ENCODE results near the gene ABCF2. TPM values are rescaled to one million over a fixed set of nuclear protein-coding genes. Genes with fewer than 3 reads are reported as not detected.

ABCF2 gene
- polyA plus RNA-seq, 6 donors from 2014 or later, result 23.0 to 32.6 (median 25.4) TPM

DNA sequence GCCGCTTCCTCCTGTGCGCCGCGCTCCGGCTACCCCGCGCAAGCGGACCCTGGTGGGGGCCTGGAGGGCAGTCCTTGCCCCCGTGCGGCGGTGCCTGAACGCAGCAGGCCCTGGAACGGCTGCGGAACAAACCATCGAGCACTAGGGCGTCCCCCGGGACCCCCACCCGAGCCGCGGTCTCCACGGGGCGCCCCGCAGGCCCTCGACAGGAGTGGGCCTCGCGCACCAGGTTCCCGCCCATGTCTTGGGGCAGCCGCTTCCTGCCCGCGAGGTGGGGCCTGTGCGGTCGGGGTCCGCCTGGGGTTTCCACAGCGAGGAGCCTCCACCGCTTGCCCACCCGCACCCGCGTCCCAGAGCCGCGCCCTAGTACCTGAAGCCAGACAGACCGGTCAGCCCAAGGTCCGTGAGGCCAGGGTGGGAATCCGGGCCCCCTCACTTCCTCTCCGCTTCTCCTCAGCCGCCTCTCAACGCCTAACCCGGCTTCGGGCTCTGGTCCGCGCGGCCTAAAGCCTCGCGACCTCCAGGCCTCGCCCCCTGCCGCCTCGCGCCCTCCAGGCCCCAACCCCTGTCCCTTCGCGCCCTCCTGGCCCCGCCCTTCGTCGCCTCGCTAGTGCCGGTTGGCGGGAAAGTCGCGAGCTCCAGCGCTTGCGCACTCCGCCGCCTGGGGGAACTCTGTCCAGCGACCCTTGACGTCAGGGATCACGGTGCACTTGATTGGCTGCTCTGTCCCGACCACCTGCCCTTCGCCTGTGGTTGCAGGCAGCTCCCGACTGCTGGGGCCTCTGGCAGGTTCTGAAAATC lies 52.6 kb downstream of the ABCF2 start:
- H3K4me1 Mint-ChIP-seq, result peaks cover 8 to 15% (median 14%) of the 10 kb centered on the region in 3 donors
- peaks cover 40 to 83% (median 77%) of the 10 kb centered on the region in 3 donors for H3K27me3 Mint-ChIP-seq
- H3K27ac Mint-ChIP-seq, result no peak overlapping the region
- ATAC-seq (ENCODE audit: low read depth in 2 of 2) (peak; percentile 52 to 64), DNase-seq (peak; percentile 22)
- no peaks in the 10 kb centered on the region for H3K36me3 Mint-ChIP-seq
- no peak overlapping the region for H3K4me3 Mint-ChIP-seq
- peaks cover 0 to 9% (median 2%) of the 10 kb centered on the region in 7 donors for H3K9me3 Mint-ChIP-seq

DNA sequence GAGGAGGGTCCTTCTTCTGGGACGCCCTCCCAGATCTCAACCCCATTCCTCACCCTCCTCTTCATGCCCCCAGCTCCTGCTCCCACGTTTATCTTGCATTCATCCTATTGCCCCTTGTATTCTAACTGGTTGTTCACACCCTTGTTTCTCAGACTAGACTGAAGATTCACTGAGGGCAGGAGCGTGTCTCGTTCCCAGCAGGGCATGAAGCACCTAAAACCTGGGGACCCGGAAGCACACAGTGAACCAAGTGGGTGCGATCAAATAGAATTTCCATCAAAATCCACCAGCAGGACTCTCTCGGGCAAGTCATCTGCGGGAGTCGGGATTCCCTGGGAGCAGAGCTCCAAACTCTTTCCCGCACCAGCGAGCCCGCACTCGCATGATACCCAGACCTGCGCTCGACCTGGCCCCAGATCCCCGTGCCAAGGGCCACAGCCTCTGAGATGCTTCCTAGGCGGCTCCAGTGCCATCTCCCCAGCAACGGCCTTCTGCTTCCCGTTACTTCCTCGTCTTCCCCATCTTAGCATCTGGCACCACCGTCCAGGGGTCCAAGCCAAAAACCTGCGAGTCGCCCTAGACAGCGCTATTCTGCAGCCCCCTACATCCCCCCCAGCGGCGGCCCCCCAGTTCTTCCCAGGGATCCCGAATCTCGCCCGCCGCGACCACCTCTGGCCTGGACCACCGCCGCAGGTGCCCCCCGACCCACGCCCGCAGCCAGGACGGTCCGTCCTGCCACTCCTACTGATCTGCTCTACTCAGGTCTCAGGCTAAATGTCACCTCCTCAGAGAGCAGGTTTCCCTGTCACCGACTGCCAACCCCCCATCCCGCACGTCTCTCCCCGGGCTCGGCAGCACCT lies 53.4 kb downstream of the ABCF2 start:
- no peak overlapping the region for H3K27ac Mint-ChIP-seq

DNA sequence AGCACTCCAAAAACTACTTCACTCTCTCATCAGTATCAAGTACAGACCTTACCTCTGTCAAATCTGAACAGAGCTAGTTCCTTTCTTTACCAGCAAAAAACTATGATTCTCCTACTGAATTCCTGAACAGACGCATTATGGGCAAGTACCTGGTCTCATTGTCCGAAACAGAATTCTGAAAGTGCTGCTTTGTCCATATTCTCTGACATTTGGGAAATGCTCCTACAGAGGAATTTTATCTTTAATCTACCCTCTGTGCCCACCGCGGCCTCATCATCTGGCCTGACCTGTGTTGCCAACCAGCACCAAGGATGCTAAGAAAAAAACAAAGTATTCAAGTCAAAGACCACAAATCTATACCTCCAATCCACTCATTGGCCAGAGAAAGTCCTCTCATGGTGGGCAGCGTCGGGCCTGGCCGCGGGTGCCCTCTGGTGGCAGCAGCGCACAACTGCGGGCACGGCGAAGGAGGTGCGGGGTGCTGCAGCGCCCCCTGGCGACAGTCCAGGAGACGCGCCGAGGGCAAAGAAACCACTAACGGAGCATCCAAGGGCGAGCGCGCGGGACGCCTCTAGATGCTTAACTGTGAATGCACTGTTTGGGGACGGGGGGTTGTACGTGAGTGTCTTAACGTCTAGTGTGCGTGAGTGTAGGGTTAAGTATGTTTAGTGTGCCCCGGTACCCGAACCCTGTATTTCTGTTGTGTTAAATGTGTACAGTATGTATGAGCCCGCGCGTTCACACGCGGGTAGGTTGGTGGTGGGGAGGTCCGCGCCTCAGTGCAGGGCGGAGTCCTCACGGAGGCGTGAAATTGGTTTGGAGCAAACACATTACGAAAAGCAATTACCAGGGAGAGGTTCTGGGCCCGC lies 54.5 kb downstream of the ABCF2 start:
- DNase-seq (peak; percentile 67), ATAC-seq (ENCODE audit: low read depth in 2 of 2) (peak; percentile 51 to 62)
- peak overlapping the region in 4 of 8 donors; percentile 5 to 60 (median 27) for H3K4me3 Mint-ChIP-seq
- H3K4me1 Mint-ChIP-seq, result peaks cover 16 to 22% (median 16%) of the 10 kb centered on the region in 3 donors
- H3K27ac Mint-ChIP-seq, result peak overlapping the region in 2 of 6 donors; percentile 36 to 58
- no peaks in the 10 kb centered on the region for H3K36me3 Mint-ChIP-seq
- H3K27me3 Mint-ChIP-seq, result peaks cover 50 to 83% (median 74%) of the 10 kb centered on the region in 3 donors
- peaks cover 0 to 9% (median 2%) of the 10 kb centered on the region in 7 donors for H3K9me3 Mint-ChIP-seq

More for the DNA sequence above, 53.4 kb downstream of the ABCF2 start:
- peaks cover 49 to 86% (median 78%) of the 10 kb centered on the region in 3 donors for H3K27me3 Mint-ChIP-seq
- H3K4me3 Mint-ChIP-seq, result peak overlapping the region in 1 of 8 donors; percentile 30
- no peak for ATAC-seq (ENCODE audit: low read depth in 2 of 2)
- H3K4me1 Mint-ChIP-seq, result peaks cover 10 to 17% (median 14%) of the 10 kb centered on the region in 3 donors
- no peaks in the 10 kb centered on the region for H3K36me3 Mint-ChIP-seq
- no peak for DNase-seq
- H3K9me3 Mint-ChIP-seq, result peaks cover 0 to 9% (median 2%) of the 10 kb centered on the region in 7 donors

DNA sequence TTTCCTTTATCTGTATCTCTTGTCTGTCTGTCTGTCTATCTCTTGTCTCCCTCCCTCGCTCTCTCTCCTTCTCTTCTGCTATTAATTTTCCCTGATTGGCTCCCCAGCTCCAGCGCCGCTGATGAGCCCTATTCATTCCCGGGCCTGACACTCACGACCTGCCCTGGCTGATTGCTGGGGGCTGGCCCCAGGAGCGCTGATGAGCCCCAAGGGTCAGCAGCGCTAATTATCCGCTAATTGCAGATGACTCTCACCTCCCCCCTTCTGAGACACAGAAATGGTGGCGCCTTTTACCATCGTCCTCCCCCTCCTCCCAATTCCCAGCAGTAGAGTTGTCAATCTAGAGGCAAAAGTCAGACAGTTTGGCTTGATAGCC lies 58.2 kb downstream of the ABCF2 start:
- no peaks in the 10 kb centered on the region for H3K36me3 Mint-ChIP-seq
- DNase-seq, result no peak
- H3K4me3 Mint-ChIP-seq, result peak overlapping the region in 7 of 8 donors; percentile 33 to 84 (median 78)
- H3K9me3 Mint-ChIP-seq, result peaks cover 0 to 9% (median 0%) of the 10 kb centered on the region in 7 donors
- no peak for ATAC-seq (ENCODE audit: low read depth in 2 of 2)
- peaks cover 41 to 56% (median 53%) of the 10 kb centered on the region in 3 donors for H3K27me3 Mint-ChIP-seq
- H3K27ac Mint-ChIP-seq, result peak overlapping the region in 1 of 6 donors; percentile 36
- H3K4me1 Mint-ChIP-seq, result peaks cover 19 to 22% (median 20%) of the 10 kb centered on the region in 3 donors

DNA sequence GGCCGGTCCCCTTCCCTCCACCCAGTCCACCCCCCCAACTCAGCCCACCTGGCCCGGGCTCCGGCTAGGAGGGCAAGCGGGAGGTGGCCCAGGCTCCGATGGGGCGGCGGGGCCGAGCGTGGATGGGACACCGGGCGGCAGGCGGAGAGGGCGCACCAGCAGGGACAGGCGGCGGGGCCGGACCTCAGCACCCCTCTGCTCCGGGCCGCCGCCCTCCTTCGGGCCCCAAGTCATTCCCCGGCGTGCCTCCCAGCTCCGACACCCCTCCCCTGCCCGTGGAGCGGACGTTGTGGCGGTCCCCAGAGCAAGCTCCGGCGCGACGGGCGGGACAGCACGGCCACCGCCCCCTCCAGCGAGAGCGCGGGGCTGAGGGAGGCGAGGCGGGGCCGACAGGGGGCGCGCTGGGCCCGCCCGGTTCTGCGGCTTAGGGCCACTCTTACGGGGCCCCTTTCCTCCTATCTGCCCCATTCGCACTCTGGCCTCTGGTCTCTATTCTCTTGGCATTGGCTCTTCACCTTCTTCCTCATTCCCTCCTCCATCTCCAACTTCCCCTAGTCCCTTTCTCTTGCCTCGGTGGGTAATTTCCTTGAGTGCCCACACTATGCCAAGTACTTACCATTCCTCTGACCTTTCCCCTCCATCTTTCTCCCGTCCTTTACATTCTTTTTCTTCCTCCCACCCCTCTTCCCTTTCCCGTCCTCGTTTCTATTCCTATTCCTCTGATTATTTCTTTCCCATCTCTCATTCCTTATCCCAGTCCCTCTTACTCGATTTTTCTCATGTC lies 58.8 kb downstream of the ABCF2 start:
- DNase-seq (peak; percentile 56), ATAC-seq (ENCODE audit: low read depth in 2 of 2) (peak; percentile 76 to 78)
- H3K4me3 Mint-ChIP-seq, result peak overlapping the region; percentile 33 to 84 (median 74)
- H3K36me3 Mint-ChIP-seq, result no peaks in the 10 kb centered on the region
- peaks cover 0 to 9% (median 0%) of the 10 kb centered on the region in 7 donors for H3K9me3 Mint-ChIP-seq
- peak overlapping the region in 2 of 6 donors; percentile 36 to 47 for H3K27ac Mint-ChIP-seq
- peaks cover 41 to 50% (median 48%) of the 10 kb centered on the region in 3 donors for H3K27me3 Mint-ChIP-seq
- H3K4me1 Mint-ChIP-seq, result peaks cover 15 to 20% (median 19%) of the 10 kb centered on the region in 3 donors

DNA sequence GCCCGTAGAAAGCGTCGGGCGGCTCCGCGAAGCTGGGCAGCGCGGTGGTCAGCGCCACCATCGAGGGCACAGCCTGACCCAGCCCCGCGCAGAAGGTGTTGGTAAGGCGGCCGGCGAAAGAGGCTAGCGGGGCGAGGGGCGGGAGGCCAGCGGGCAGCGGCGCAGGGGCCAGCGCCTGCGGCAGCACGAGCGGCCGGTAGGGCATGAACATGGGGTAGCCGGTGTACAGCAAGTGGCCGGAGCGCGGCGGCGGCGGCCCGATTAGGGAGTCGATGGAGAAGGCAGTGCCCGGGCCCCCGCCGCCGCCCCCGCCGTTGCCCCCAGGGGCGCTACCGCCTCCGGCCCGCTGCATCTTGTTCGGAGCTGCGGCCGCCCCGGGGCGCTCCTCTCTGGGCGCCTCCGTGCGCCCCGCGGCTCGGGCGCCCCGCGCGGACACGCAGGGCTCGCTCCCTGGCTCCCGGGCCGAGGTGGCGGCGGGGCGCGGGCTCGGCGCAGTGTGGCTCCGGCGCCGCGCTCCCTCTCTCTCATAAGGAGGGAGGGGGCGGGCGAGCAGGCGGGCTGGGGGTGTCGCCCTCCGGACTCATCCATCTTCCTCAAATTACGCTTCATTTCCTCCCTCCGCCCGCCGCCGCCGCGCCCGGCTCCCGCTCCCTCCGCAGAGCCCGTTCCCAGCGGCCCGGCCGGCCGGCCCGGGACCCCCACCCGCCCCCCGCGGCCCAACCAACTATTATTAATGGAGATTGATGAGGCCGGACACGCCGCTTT lies 59.6 kb downstream of the ABCF2 start, which contains the start of gene GBX1:
Gene GBX1, minus strand, starts transcription at position 498 of the 765 bp plus-strand sequence. Its CDS starts 146 bp downstream, at position 352.
- DNase-seq (no peak), ATAC-seq (ENCODE audit: low read depth in 2 of 2) (peak; percentile 56 to 58)
- H3K4me3 Mint-ChIP-seq, result peak within 1 kb of the TSS; percentile 67 to 84 (median 80)
- H3K27ac Mint-ChIP-seq, result peak within 1 kb of the TSS in 2 of 6 donors; percentile 36 to 47
- H3K27me3 Mint-ChIP-seq, result peaks cover 36 to 42% (median 39%) of the 10 kb centered on the region in 3 donors
- H3K9me3 Mint-ChIP-seq, result peaks cover 0 to 4% (median 0%) of the 10 kb centered on the region in 7 donors
- H3K4me1 Mint-ChIP-seq, result peaks cover 9 to 15% (median 13%) of the 10 kb centered on the region in 3 donors
- no peaks in the 10 kb centered on the region for H3K36me3 Mint-ChIP-seq

DNA sequence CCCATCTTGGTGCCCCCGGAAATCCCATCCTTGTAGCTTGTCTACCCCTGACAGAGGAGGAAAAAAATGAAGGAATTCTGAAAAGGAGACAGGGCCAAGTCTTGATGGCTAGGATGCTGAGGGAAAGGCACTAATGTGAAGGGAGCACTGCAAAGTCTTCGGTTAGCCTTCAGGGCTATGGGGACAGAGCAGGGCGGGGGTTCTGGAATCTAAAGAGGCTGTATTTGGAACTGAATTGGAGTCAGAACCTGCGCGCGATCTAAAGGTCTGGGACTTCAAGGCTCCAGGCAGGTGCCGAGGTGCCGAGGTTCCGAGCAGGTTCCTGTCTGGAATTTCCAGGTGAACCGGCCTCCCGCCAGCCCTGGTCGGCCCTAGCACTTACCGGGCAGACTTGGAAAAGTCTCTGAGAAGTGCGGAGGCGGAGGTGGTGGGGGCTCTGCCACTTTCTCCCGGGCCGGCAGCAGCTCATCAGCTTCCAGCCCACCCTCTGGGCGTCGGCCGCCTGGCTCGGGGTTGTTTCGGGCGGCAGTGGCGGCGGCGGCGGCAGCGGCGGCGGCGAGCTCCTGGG lies 60.3 kb downstream of the ABCF2 start:
- no peak for ATAC-seq (ENCODE audit: low read depth in 2 of 2)
- DNase-seq, result no peak
- Mint-ChIP-seq H3K9me3 (no peaks in the 10 kb centered on the region), H3K4me1 (peaks cover 8 to 12% (median 11%) of the 10 kb centered on the region in 3 donors), H3K36me3 (no peaks in the 10 kb centered on the region), H3K27me3 (peaks cover 31 to 38% (median 35%) of the 10 kb centered on the region in 3 donors), H3K4me3 (peak overlapping the region; percentile 40 to 83 (median 72)), H3K27ac (no peak overlapping the region)

Other genes starting within 250 kb of the ABCF2 start
- under 1 TPM in 3 of 6 donors, not detected in 3; 0.17 to 0.29 (median 0.29) TPM for gene KCNH2, start 248.9 kb downstream of the ABCF2 start, polyA plus RNA-seq (ENCODE audit: low read depth in 6 of 6)
- 1 to 10 TPM in 4 of 6 donors, under 1 TPM in 2; 0.29 to 2.8 (median 1.3) TPM for gene NOS3, start 236.2 kb downstream of the ABCF2 start, polyA plus RNA-seq (ENCODE audit: low read depth in 6 of 6)
- gene ATG9B, start 202.7 kb downstream of the ABCF2 start, polyA plus RNA-seq (ENCODE audit: low read depth in 6 of 6), result 10 to 100 TPM in 2 of 6 donors, 1 to 10 TPM in 4; 7.6 to 14.3 (median 9.6) TPM
- gene ABCB8, start 198.8 kb downstream of the ABCF2 start, polyA plus RNA-seq (ENCODE audit: low read depth in 6 of 6), result 10 to 100 TPM; 18.4 to 32.4 (median 23.4) TPM
- gene ASIC3, start 178.7 kb downstream of the ABCF2 start, polyA plus RNA-seq (ENCODE audit: low read depth in 6 of 6), result not detected
- gene CDK5, start 169.3 kb downstream of the ABCF2 start, polyA plus RNA-seq (ENCODE audit: low read depth in 6 of 6), result 10 to 100 TPM in 3 of 6 donors, 1 to 10 TPM in 3; 7.3 to 10.5 (median 9.6) TPM
- gene SLC4A2, start 167.6 kb downstream of the ABCF2 start, polyA plus RNA-seq (ENCODE audit: low read depth in 6 of 6), result 10 to 100 TPM in 3 of 6 donors, 1 to 10 TPM in 3; 8.5 to 17.1 (median 12.2) TPM
- gene FASTK, start 146.4 kb downstream of the ABCF2 start, polyA plus RNA-seq (ENCODE audit: low read depth in 6 of 6), result 10 to 100 TPM; 31.6 to 52.0 (median 38.1) TPM
- gene TMUB1, start 143.7 kb downstream of the ABCF2 start, polyA plus RNA-seq (ENCODE audit: low read depth in 6 of 6), result 10 to 100 TPM; 36.3 to 66.1 (median 45.5) TPM
- 1 to 10 TPM in 1 of 6 donors, under 1 TPM in 2, not detected in 3; 0.58 to 1.2 (median 0.66) TPM for gene AGAP3, start 140.7 kb downstream of the ABCF2 start, polyA plus RNA-seq (ENCODE audit: low read depth in 6 of 6)
- gene GBX1, start 59.5 kb downstream of the ABCF2 start, polyA plus RNA-seq (ENCODE audit: low read depth in 6 of 6), result not detected
- gene ASB10, start 40.0 kb downstream of the ABCF2 start, polyA plus RNA-seq (ENCODE audit: low read depth in 6 of 6), result not detected
- gene H2BK1, start 16.7 kb downstream of the ABCF2 start, polyA plus RNA-seq (ENCODE audit: low read depth in 6 of 6), result not detected
- 10 to 100 TPM; 20.4 to 43.9 (median 25.2) TPM for gene CHPF2, start 5.3 kb upstream of the ABCF2 start, polyA plus RNA-seq (ENCODE audit: low read depth in 6 of 6)
- gene SMARCD3, start 21.5 kb upstream of the ABCF2 start, polyA plus RNA-seq (ENCODE audit: low read depth in 6 of 6), result 1 to 10 TPM in 1 of 6 donors, under 1 TPM in 3, not detected in 2; 0.35 to 3.1 (median 0.64) TPM
- 10 to 100 TPM; 36.5 to 89.7 (median 71.1) TPM for gene NUB1, start 114.6 kb upstream of the ABCF2 start, polyA plus RNA-seq (ENCODE audit: low read depth in 6 of 6)
- 1 to 10 TPM; 1.4 to 3.5 (median 1.9) TPM for gene WDR86, start 182.8 kb upstream of the ABCF2 start, polyA plus RNA-seq (ENCODE audit: low read depth in 6 of 6)
- not detected for gene CRYGN, start 212.9 kb upstream of the ABCF2 start, polyA plus RNA-seq (ENCODE audit: low read depth in 6 of 6)

All from naive B cell (primary cell).